K562 (cell line): ENCODE measurements around the gene PAQR6. TPM values are rescaled to one million over a fixed set of nuclear protein-coding genes. Genes with fewer than 3 reads are reported as not detected.

ENCODE experiments used
- ATAC-seq: fragments of 200-7000 bp; cut with Tn5 transposase; 3 replicates; pipeline ENCODE4 v1.9.1; 2020; ENCODE audit warnings: moderate library complexity
- BruUV-seq: library from RNA; stranded (reverse); fragments of 400-500 nt; replicated peaks from 2 replicates; lab custom pipeline; 2021; lab: Mats Ljungman, UMichigan
- CTCF ChIA-PET: fragments of 300-600 bp; formaldehyde crosslinking; extraction: SDS; loops from one replicate; lab custom pipeline; 2021; ENCODE audit warnings: low intra/inter-chr PET ratio; lab: Yijun Ruan, JAX
- POLR2A ChIA-PET: fragments of 300-600, 350-650 bp; sonication (Branson Sonifier 250); formaldehyde crosslinking; extraction: SDS; loops from one replicate; lab custom pipeline; 2021; ENCODE audit warnings: antibody characterized with exemption, inconsistent platforms; lab: Yijun Ruan, JAX
- DNase-seq, 4 experiments: peaks; one replicate each; pipeline versions ENCODE4 v3.0.0 to v3.0.0-alpha.2; 2011 to 2018; ENCODE audit warnings: low spot score in 3 of 4, mixed read lengths in 3 of 4; ENCODE audit errors: extremely low read depth in 1 of 4
- FAIRE-seq: peaks from 2 replicates; lab custom pipeline; 2011; peaks lifted over from hg19 to GRCh38; lab: Jason Lieb, UNC
- H2AFZ ChIP-seq: 2 replicates; pipeline ENCODE4 v1.6.0; 2011; ENCODE audit warnings: low read depth, low read length, control low read depth, inconsistent platforms
- H3K27ac ChIP-seq: fragments of 200-600 bp; 3 replicates; pipeline ENCODE4 v1.8.0; 2011; ENCODE audit warnings: low read depth, mild to moderate bottlenecking, control low read depth, inconsistent platforms, low read length, moderate library complexity, mixed read lengths; ENCODE audit errors: extremely low read depth
- H3K27me3 ChIP-seq, 2 experiments: fragments of 300-600 bp in 1 of 2; 2 replicates in 1 of 2; 3 replicates in 1 of 2; pipeline versions ENCODE4 v1.6.0 to v1.8.0; 2011; ENCODE audit warnings: inconsistent platforms in 2 of 2, low read length in 2 of 2, mild to moderate bottlenecking in 1 of 2, mixed read lengths in 1 of 2, moderate library complexity in 1 of 2; ENCODE audit not compliant: control insufficient read depth in 2 of 2, insufficient read depth in 2 of 2
- H3K36me3 ChIP-seq: fragments of 300-600 bp; 3 replicates; pipeline ENCODE4 v1.8.0; 2011; ENCODE audit warnings: mild to moderate bottlenecking, low read length, inconsistent platforms; ENCODE audit not compliant: control insufficient read depth, insufficient read depth
- H3K4me1 ChIP-seq, 2 experiments: fragments of 200-600 bp in 1 of 2; replicated peaks in 1 of 2; 2 replicates in 1 of 2; 3 replicates in 1 of 2; pipeline versions ENCODE4 v1.5.1 to v1.8.0; 2011; ENCODE audit warnings: inconsistent platforms in 2 of 2, low read length in 2 of 2, mild to moderate bottlenecking in 1 of 2, mixed read lengths in 1 of 2, moderate library complexity in 1 of 2; ENCODE audit not compliant: control insufficient read depth in 2 of 2, insufficient read depth in 2 of 2
- H3K4me2 ChIP-seq: 2 replicates; pipeline ENCODE4 v1.6.1; 2011; ENCODE audit warnings: low read length, control low read depth, inconsistent platforms, mixed read lengths; ENCODE audit not compliant: insufficient read depth
- H3K4me3 ChIP-seq: fragments of 200-600 bp; sonication (generic), shearing (Covaris generic); 2 replicates; pipeline ENCODE4 v1.5.1; 2016; ENCODE audit warnings: control low read depth, inconsistent platforms
- H3K79me2 ChIP-seq: fragments of 200-600 bp; 3 replicates; pipeline ENCODE4 v1.8.0; 2011; ENCODE audit warnings: low read length, inconsistent platforms; ENCODE audit not compliant: control insufficient read depth, insufficient read depth
- H3K9ac ChIP-seq, 2 experiments: 2 replicates each; pipeline versions ENCODE4 v1.6.0 to v1.6.1; 2011; ENCODE audit warnings: low read depth in 2 of 2, low read length in 2 of 2, control low read depth in 1 of 2, inconsistent platforms in 1 of 2, mild to moderate bottlenecking in 1 of 2, mixed read lengths in 1 of 2; ENCODE audit not compliant: insufficient read depth in 1 of 2
- H3K9me1 ChIP-seq: one replicate; pipeline ENCODE4 v1.6.0; 2011; ENCODE audit warnings: inconsistent platforms, mild to moderate bottlenecking, low read length, moderate library complexity; ENCODE audit not compliant: control insufficient read depth, insufficient read depth
- H3K9me3 ChIP-seq: replicated peaks from 2 replicates; pipeline ENCODE4 v1.5.1; 2011; ENCODE audit warnings: low read depth, low read length, inconsistent platforms; ENCODE audit not compliant: control insufficient read depth, insufficient read depth
- H4K20me1 ChIP-seq: replicated peaks from 2 replicates; pipeline ENCODE4 v1.6.1; 2011; ENCODE audit warnings: low read length, inconsistent platforms, mixed read lengths; ENCODE audit not compliant: control insufficient read depth, insufficient read depth
- ASH1L ChIP-seq: fragments of 450-650 bp; IDR thresholded peaks from 2 replicates; pipeline ENCODE4 v1.6.1; 2018; ENCODE audit warnings: borderline replicate concordance, mild to moderate bottlenecking, low read depth; ENCODE audit not compliant: partially characterized antibody
- CEBPB ChIP-seq: fragments of 450-650 bp; IDR thresholded peaks from 2 replicates; pipeline ENCODE4 v1.6.1; 2016; ENCODE audit warnings: missing genetic modification characterization, missing compliant biosample characterization
- CEBPG ChIP-seq, 3 experiments: fragments of 200-800 bp in 1 of 3; sonication (Bioruptor generic) in 1 of 3; sonication (generic) in 1 of 3; formaldehyde crosslinking in 1 of 3; IDR thresholded peaks in 2 of 3; conservative IDR thresholded peaks in 1 of 3; 2 replicates each; pipeline versions ENCODE4 v1.6.1 to v1.8.0; 2016 to 2022; ENCODE audit warnings: missing compliant biosample characterization in 2 of 3, missing genetic modification characterization in 2 of 3, mild to moderate bottlenecking in 1 of 3, missing genetic modification reagents in 1 of 3
- FOSL1 ChIP-seq: fragments of 200-800 bp; sonication (Bioruptor generic); conservative IDR thresholded peaks from 2 replicates; pipeline ENCODE4 v1.6.1; 2016; ENCODE audit warnings: missing genetic modification characterization, missing compliant biosample characterization
- FOXJ2 ChIP-seq: fragments of 200-800 bp; sonication (Bioruptor generic); IDR thresholded peaks from 2 replicates; pipeline ENCODE4 v1.6.1; 2016; ENCODE audit warnings: missing genetic modification characterization, missing compliant biosample characterization
- HIVEP1 ChIP-seq: fragments of 250-450 bp; sonication (Bioruptor Pico); IDR thresholded peaks from 2 replicates; pipeline ENCODE4 v1.4.0; 2020; ENCODE audit warnings: mild to moderate bottlenecking
- HMGN3 ChIP-seq: IDR thresholded peaks from 2 replicates; pipeline ENCODE4 v1.6.1; 2011; ENCODE audit warnings: borderline replicate concordance, low read depth, mild to moderate bottlenecking, mixed read lengths, low read length; ENCODE audit not compliant: insufficient read length; ENCODE audit errors: extremely low read depth
- LCOR ChIP-seq: sonication (generic); formaldehyde crosslinking; IDR thresholded peaks from 2 replicates; pipeline ENCODE4 v1.8.0; 2022; ENCODE audit warnings: mild to moderate bottlenecking, missing genetic modification reagents
- RAD21 ChIP-seq, 2 experiments: fragments of 250-450 bp in 1 of 2; fragments of 450-650 bp in 1 of 2; sonication (Bioruptor Pico) in 1 of 2; formaldehyde crosslinking in 1 of 2; IDR thresholded peaks in 1 of 2; conservative IDR thresholded peaks in 1 of 2; 2 replicates each; pipeline versions ENCODE4 v1.4.0 to v1.8.0; 2020 to 2022; ENCODE audit warnings: mild to moderate bottlenecking in 2 of 2, moderate library complexity in 1 of 2
- RBM14 ChIP-seq: fragments of 200-400 bp; formaldehyde crosslinking; IDR thresholded peaks from 2 replicates; pipeline ENCODE4 v1.6.1; 2018; ENCODE audit warnings: low read depth, mild to moderate bottlenecking, low read length, moderate library complexity, borderline replicate concordance; ENCODE audit not compliant: insufficient read depth
- RBM22 ChIP-seq: fragments of 200-400 bp; formaldehyde crosslinking; IDR thresholded peaks from 2 replicates; pipeline ENCODE4 v1.6.1; 2018; ENCODE audit warnings: low read length, low read depth; ENCODE audit not compliant: poor library complexity, severe bottlenecking
- RCOR1 ChIP-seq, 2 experiments: IDR thresholded peaks; 2 replicates each; pipeline ENCODE4 v1.6.1; 2012; ENCODE audit warnings: low read depth in 2 of 2, low read length in 2 of 2, borderline replicate concordance in 1 of 2, improper control_type of control experiment in 1 of 2
- SIRT6 ChIP-seq: IDR thresholded peaks from one replicate; pipeline ENCODE4 v1.6.1; 2012; ENCODE audit warnings: low read depth, mild to moderate bottlenecking, control low read depth, inconsistent platforms, low read length, moderate library complexity
- ZBTB9 ChIP-seq: fragments of 450-650 bp; formaldehyde crosslinking; IDR thresholded peaks from 2 replicates; pipeline ENCODE4 v1.4.0; 2020; ENCODE audit warnings: mild to moderate bottlenecking, moderate library complexity
- WGBS: fragments of 100-300 bp; shearing (Covaris generic); methylation state at CpG from one replicate; pipeline ENCODE4 v1.1.6; 2016; ENCODE audit warnings: low coverage, mixed read lengths; ENCODE audit not compliant: insufficient coverage; ENCODE audit errors: missing lambda C conversion rate; 5-methylcytosine and 5-hydroxymethylcytosine counted together
- in situ Hi-C: fragments of 300-500 bp; cut with MboI; formaldehyde crosslinking; loops from 4 replicates; pipeline ENCODE4 v1.15.0; 2018; ENCODE audit warnings: inconsistent platforms, mixed read lengths
- intact Hi-C: fragments of 100-400 bp; cut with micrococcal nuclease; formaldehyde crosslinking; loops from 2 replicates; pipeline ENCODE4 v1.14.2; 2022
- polyA plus RNA-seq, 8 experiments: library from polyadenylated mRNA; depleted of rRNA in 4 of 8; stranded (reverse) in 5 of 8; unstranded in 3 of 8; fragments of >200 nt; fragmentation: Nextera tagmentation in 2 of 8; fragmentation: Illumina TruSeq in 1 of 8; extraction: Ambion mirVana in 2 of 8; extraction: Trizol in 1 of 8; gene quantifications; 2 replicates each; pipeline versions ENCODE4 v1.2.1 to v1.2.3, GENCODE V29; 2011 to 2014; ENCODE audit warnings: inconsistent platforms in 1 of 8, missing spikeins in 1 of 8
- total RNA-seq, 7 experiments: library from RNA; depleted of rRNA in 6 of 7; stranded (reverse); fragments of >200 nt in 6 of 7; fragmentation: Illumina TruSeq in 2 of 7; extraction: Trizol in 2 of 7; gene quantifications; 2 replicates each; pipeline versions ENCODE4 v1.2.1 to v1.2.3, GENCODE V29; 2011 to 2021; ENCODE audit warnings: low replicate concordance in 1 of 7

Gene PAQR6
- total and polyA plus RNA-seq, 9 of the 15 experiments (the other 6 are each of a cell fraction or from before 2014, with no cell fraction given), result 0.07 to 1.8 (median 0.62) TPM

- no peaks in the 10 kb centered on the region for H3K9me3 ChIP-seq
- intact Hi-C loops, result no loop called here
- no peaks in the 10 kb centered on the region for H3K27me3 ChIP-seq
- no TSS peak for BruUV-seq
- POLR2A ChIA-PET, result interaction anchor here (0.7 to 1.0 kb wide), 2 partner anchors 17 to 29 kb away, joined by 3 read pairs; partner anchors contain the start of gene PAQR6
- CTCF ChIA-PET, result no interaction called here
- peaks cover 89% of the 10 kb centered on the region for H3K36me3 ChIP-seq
- FAIRE-seq (no peak), DNase-seq (no peak), ATAC-seq (no peak)
- no peak overlapping the region for H2AFZ ChIP-seq
- peaks cover 0 to 6% of the 10 kb centered on the region in 2 experiments; a peak in 3 of 5 replicates for H3K4me1 ChIP-seq
- H3K9me1 ChIP-seq, result no peaks in the 10 kb centered on the region
- in situ Hi-C loops, result no loop called here
- no peak overlapping the region for H3K4me3 ChIP-seq
- H3K27ac ChIP-seq, result no peak overlapping the region
- TF ChIP-seq CEBPB (tag), result peak; percentile 75
- TF ChIP-seq CEBPG (CRISPR knock-in tag; IDR thresholded peaks at IDR 0.05), result 0 out of 2 replicates have a peak, but pooled peaks have one; percentile 23
- TF ChIP-seq CEBPG (tag; conservative IDR thresholded peaks at IDR 0.05 in 1 of 2, IDR thresholded peaks at IDR 0.05 in 1 of 2), result no peak
- no peak for TF ChIP-seq RBM22
- no peak overlapping the region for H3K9ac ChIP-seq
- 88% methylated on average over 6 of the region's 6 CpGs for WGBS
- H3K79me2 ChIP-seq, result peaks cover 35% of the 10 kb centered on the region
- no peak overlapping the region for H3K4me2 ChIP-seq
- H4K20me1 ChIP-seq, result peaks cover 11% of the 10 kb centered on the region; the same call in 1 of the 2 replicates
Measured at GRCh38 chr1:156276966-156277381, 29.1 kb upstream of the PAQR6 start.

GRCh38 chr1:156276532-156276931 is 28.7 kb upstream of the PAQR6 start:
- in situ Hi-C loops (no loop called here), intact Hi-C loops (no loop called here)
- FAIRE-seq, result no peak
- ChIA-PET CTCF (no interaction called here), POLR2A (interaction anchor here (0.7 to 1.0 kb wide), 3 partner anchors 18 to 33 kb away, joined by 3 read pairs; partner anchors contain the start of gene PAQR6)
- H3K79me2 ChIP-seq, result peaks cover 31% of the 10 kb centered on the region
- peaks cover 94% of the 10 kb centered on the region for H3K36me3 ChIP-seq
- H3K27ac ChIP-seq, result no peak overlapping the region
- peaks cover 11% of the 10 kb centered on the region; the same call in 1 of the 2 replicates for H4K20me1 ChIP-seq
- H3K27me3 ChIP-seq, result no peaks in the 10 kb centered on the region
- H3K4me1 ChIP-seq, result peaks cover 0 to 6% of the 10 kb centered on the region in 2 experiments; a peak in 3 of 5 replicates
- H3K4me3 ChIP-seq, result no peak overlapping the region
- no peak for ATAC-seq
- H3K9me3 ChIP-seq, result no peaks in the 10 kb centered on the region
- H3K9ac ChIP-seq, result no peak overlapping the region
- no peak overlapping the region for H3K4me2 ChIP-seq
- no peak for DNase-seq
- BruUV-seq, result no TSS peak
- H2AFZ ChIP-seq, result no peak overlapping the region
- no peaks in the 10 kb centered on the region for H3K9me1 ChIP-seq
- no peak for TF ChIP-seq LCOR (CRISPR knock-in tag)
- no peak for TF ChIP-seq ZBTB9 (CRISPR knock-in tag)
- TF ChIP-seq RCOR1 (IDR thresholded peaks at IDR 0.05; ENCODE audit: borderline replicate concordance in 1 of 2, low read depth in 2 of 2, low read length in 2 of 2), result no peak
- TF ChIP-seq RBM14, result no peak
- TF ChIP-seq HMGN3, result no peak
- no peak for TF ChIP-seq FOSL1 (tag)
- no peak for TF ChIP-seq SIRT6
- no peak for TF ChIP-seq RAD21 (CRISPR knock-in tag; conservative IDR thresholded peaks at IDR 0.05 in 1 of 2, IDR thresholded peaks at IDR 0.05 in 1 of 2)
- no peak for TF ChIP-seq HIVEP1 (CRISPR knock-in tag)
- TF ChIP-seq ASH1L, result no peak
- TF ChIP-seq FOXJ2 (tag), result no peak
